ENCODE results near the gene PHOSPHO2.

DNA sequence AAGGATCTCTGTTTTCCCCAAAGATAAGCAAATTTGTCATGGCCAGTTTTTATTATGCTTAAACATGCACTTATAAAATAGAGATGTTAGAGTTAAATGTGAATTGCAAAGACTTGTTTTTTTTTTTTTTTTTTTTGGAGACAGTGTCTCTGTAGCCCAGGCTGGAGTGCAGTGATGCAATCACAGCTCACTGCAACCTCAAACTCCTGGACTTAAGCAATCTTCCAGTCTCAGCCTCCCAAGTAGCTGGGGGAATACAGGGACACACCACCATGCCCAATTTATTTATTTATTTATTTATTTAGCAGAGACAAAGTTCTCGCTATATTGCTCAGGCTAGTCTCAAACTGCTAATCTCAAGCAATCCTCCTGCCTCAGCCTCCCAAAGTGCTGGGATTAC, 15.1 kb downstream of the PHOSPHO2 start:
- no peak for TF ChIP-seq ARNTL (CRISPR knock-in tag; IDR thresholded peaks at IDR 0.05; ENCODE audit: borderline replicate concordance, low read depth)
- TF ChIP-seq CREB5 (CRISPR knock-in tag; IDR thresholded peaks at IDR 0.05; ENCODE audit: low read depth), result no peak
- TF ChIP-seq ESRRG (CRISPR knock-in tag; IDR thresholded peaks at IDR 0.05), result no peak
- no peak for TF ChIP-seq POU6F1 (CRISPR knock-in tag; IDR thresholded peaks at IDR 0.05; ENCODE audit: borderline replicate concordance, low read depth)
- TF ChIP-seq, protein P1, sequence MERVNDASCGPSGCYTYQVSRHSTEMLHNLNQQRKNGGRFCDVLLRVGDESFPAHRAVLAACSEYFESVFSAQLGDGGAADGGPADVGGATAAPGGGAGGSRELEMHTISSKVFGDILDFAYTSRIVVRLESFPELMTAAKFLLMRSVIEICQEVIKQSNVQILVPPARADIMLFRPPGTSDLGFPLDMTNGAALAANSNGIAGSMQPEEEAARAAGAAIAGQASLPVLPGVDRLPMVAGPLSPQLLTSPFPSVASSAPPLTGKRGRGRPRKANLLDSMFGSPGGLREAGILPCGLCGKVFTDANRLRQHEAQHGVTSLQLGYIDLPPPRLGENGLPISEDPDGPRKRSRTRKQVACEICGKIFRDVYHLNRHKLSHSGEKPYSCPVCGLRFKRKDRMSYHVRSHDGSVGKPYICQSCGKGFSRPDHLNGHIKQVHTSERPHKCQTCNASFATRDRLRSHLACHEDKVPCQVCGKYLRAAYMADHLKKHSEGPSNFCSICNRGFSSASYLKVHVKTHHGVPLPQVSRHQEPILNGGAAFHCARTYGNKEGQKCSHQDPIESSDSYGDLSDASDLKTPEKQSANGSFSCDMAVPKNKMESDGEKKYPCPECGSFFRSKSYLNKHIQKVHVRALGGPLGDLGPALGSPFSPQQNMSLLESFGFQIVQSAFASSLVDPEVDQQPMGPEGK (CRISPR knock-in tag; IDR thresholded peaks at IDR 0.05; ENCODE audit: borderline replicate concordance), result no peak
- TF ChIP-seq ZC3H10 (CRISPR knock-in tag; IDR thresholded peaks at IDR 0.05), result no peak
- no peak for TF ChIP-seq CSDC2 (CRISPR knock-in tag; IDR thresholded peaks at IDR 0.05)
- no peak for TF ChIP-seq CSRNP3 (CRISPR knock-in tag; IDR thresholded peaks at IDR 0.05)
- no peak for TF ChIP-seq ZNF70 (CRISPR knock-in tag; IDR thresholded peaks at IDR 0.05)
- no peak for TF ChIP-seq ZFP3 (CRISPR knock-in tag; IDR thresholded peaks at IDR 0.05)

Data from SK-N-SH treated with all-trans-retinoic acid at 6 μM for 48 hours (cell line).